HepG2 (cell line): ENCODE data around the gene TSNAXIP1. TPM values are rescaled to one million over a fixed set of nuclear protein-coding genes. Genes with fewer than 3 reads are reported as not detected.

Source experiments
- AFF4 ChIP-seq: sonication (generic); formaldehyde crosslinking; IDR thresholded peaks from 2 replicates; pipeline ENCODE4 v1.4.0; 2020; ENCODE audit warnings: missing genetic modification reagents
- FOXK2 ChIP-seq: fragments of 450-650 bp; IDR thresholded peaks from 2 replicates; pipeline ENCODE4 v1.6.1; 2016
- GZF1 ChIP-seq: sonication (generic); formaldehyde crosslinking; IDR thresholded peaks from 2 replicates; pipeline ENCODE4 v1.5.1; 2020; ENCODE audit warnings: mild to moderate bottlenecking, missing genetic modification reagents
- HNRNPL ChIP-seq: fragments of 200-400 bp; formaldehyde crosslinking; IDR thresholded peaks from 2 replicates; pipeline ENCODE4 v1.6.1; 2017; ENCODE audit warnings: mild to moderate bottlenecking, low read depth, low read length
- ISX ChIP-seq: sonication (generic); formaldehyde crosslinking; conservative IDR thresholded peaks from 2 replicates; pipeline ENCODE4 v1.5.0; 2020; ENCODE audit warnings: missing genetic modification reagents
- MAZ ChIP-seq, 2 experiments: sonication (generic) in 1 of 2; formaldehyde crosslinking in 1 of 2; IDR thresholded peaks; 2 replicates each; pipeline versions ENCODE4 v1.5.0 to v1.6.1; 2012 to 2020; ENCODE audit warnings: low read depth in 2 of 2, mild to moderate bottlenecking in 2 of 2, borderline replicate concordance in 1 of 2, improper control_type of control experiment in 1 of 2, low read length in 1 of 2, missing genetic modification reagents in 1 of 2, moderate library complexity in 1 of 2
- MEF2D ChIP-seq: sonication (generic); formaldehyde crosslinking; IDR thresholded peaks from 2 replicates; pipeline ENCODE4 v1.5.1; 2020; ENCODE audit warnings: mild to moderate bottlenecking, missing genetic modification reagents
- NR0B2 ChIP-seq: sonication (generic); formaldehyde crosslinking; IDR thresholded peaks from 2 replicates; pipeline ENCODE4 v1.4.0; 2020; ENCODE audit warnings: mild to moderate bottlenecking, missing genetic modification reagents
- PCBP1 ChIP-seq: fragments of 200-400 bp; formaldehyde crosslinking; IDR thresholded peaks from 2 replicates; pipeline ENCODE4 v1.6.1; 2017; ENCODE audit warnings: mild to moderate bottlenecking, low read depth, low read length, borderline replicate concordance
- POGZ ChIP-seq: sonication (generic); formaldehyde crosslinking; IDR thresholded peaks from 2 replicates; pipeline ENCODE4 v1.4.0; 2020; ENCODE audit warnings: mild to moderate bottlenecking, missing genetic modification reagents
- SMARCE1 ChIP-seq: fragments of 450-650 bp; IDR thresholded peaks from 2 replicates; pipeline ENCODE4 v1.6.1; 2017; ENCODE audit warnings: borderline replicate concordance
- SP5 ChIP-seq: IDR thresholded peaks from 2 replicates; pipeline ENCODE4 v1.6.1; 2016; ENCODE audit warnings: low read depth, borderline replicate concordance
- ZNF121 ChIP-seq: sonication (generic); formaldehyde crosslinking; IDR thresholded peaks from 2 replicates; pipeline ENCODE4 v1.5.0; 2020; ENCODE audit warnings: mild to moderate bottlenecking, missing genetic modification reagents
- ZNF160 ChIP-seq: sonication (generic); formaldehyde crosslinking; IDR thresholded peaks from 2 replicates; pipeline ENCODE4 v1.8.0; 2022; ENCODE audit warnings: mild to moderate bottlenecking, inconsistent platforms, missing genetic modification reagents
- ZNF18 ChIP-seq: sonication (generic); formaldehyde crosslinking; IDR thresholded peaks from 2 replicates; pipeline ENCODE4 v1.8.0; 2022; ENCODE audit warnings: mild to moderate bottlenecking, missing genetic modification reagents; ENCODE audit not compliant: insufficient replicate concordance
- ZNF230 ChIP-seq: sonication (generic); formaldehyde crosslinking; IDR thresholded peaks from 2 replicates; pipeline ENCODE4 v1.4.0; 2020; ENCODE audit warnings: mild to moderate bottlenecking, missing genetic modification reagents
- ZNF501 ChIP-seq: sonication (generic); formaldehyde crosslinking; IDR thresholded peaks from 2 replicates; pipeline ENCODE4 v1.5.1; 2020; ENCODE audit warnings: mild to moderate bottlenecking, moderate library complexity, missing genetic modification reagents
- ZNF572 ChIP-seq: sonication (generic); formaldehyde crosslinking; IDR thresholded peaks from 2 replicates; pipeline ENCODE4 v1.5.1; 2020; ENCODE audit warnings: mild to moderate bottlenecking, missing genetic modification reagents
- ZNF749 ChIP-seq: sonication (generic); formaldehyde crosslinking; IDR thresholded peaks from 2 replicates; pipeline ENCODE4 v1.8.0; 2022; ENCODE audit warnings: mild to moderate bottlenecking, missing genetic modification reagents, moderate library complexity, borderline replicate concordance
- ZNF800 ChIP-seq: sonication (generic); formaldehyde crosslinking; IDR thresholded peaks from 2 replicates; pipeline ENCODE4 v1.4.0; 2020; ENCODE audit warnings: missing genetic modification reagents
- ZSCAN12 ChIP-seq: sonication (generic); formaldehyde crosslinking; IDR thresholded peaks from 2 replicates; pipeline ENCODE4 v1.9.0; 2021; ENCODE audit warnings: mild to moderate bottlenecking, missing genetic modification reagents
- ZSCAN31 ChIP-seq: sonication (generic); formaldehyde crosslinking; IDR thresholded peaks from 2 replicates; pipeline ENCODE4 v1.5.0; 2020; ENCODE audit warnings: low read depth, mild to moderate bottlenecking, missing genetic modification reagents
- polyA plus RNA-seq, 8 experiments: library from polyadenylated mRNA; depleted of rRNA in 3 of 8; stranded (reverse) in 7 of 8; unstranded in 1 of 8; fragments of >200 nt; fragmentation: Illumina TruSeq in 4 of 8; extraction: Trizol in 4 of 8; gene quantifications; 2 replicates each; pipeline versions ENCODE4 v1.2.1 to v1.2.3, GENCODE V29; 2011 to 2016; ENCODE audit warnings: low read depth in 4 of 8, missing spikeins in 1 of 8, mixed read lengths in 1 of 8; ENCODE audit not compliant: insufficient read depth in 1 of 8
- total RNA-seq, 5 experiments: library from RNA; depleted of rRNA; stranded (reverse); fragments of >200 nt; fragmentation: Illumina TruSeq; extraction: Trizol; gene quantifications; 2 replicates each; pipeline ENCODE4 v1.2.3, GENCODE V29; 2016; ENCODE audit warnings: low read depth in 1 of 5

The TSNAXIP1 gene
- total and polyA plus RNA-seq, 2 of the 13 experiments (the other 11 are each of a cell fraction or from before 2014, with no cell fraction given) = 0.37 to 0.86 TPM

GRCh38 chr16:67805718-67806427 is 816 bp upstream of the TSNAXIP1 start (continued):
- TF ChIP-seq ZNF18 (CRISPR knock-in tag) (no peak), NR0B2 (CRISPR knock-in tag) (0 out of 2 replicates have a peak, but pooled peaks have one; percentile 11), ZNF501 (CRISPR knock-in tag) (no peak), ZNF230 (CRISPR knock-in tag) (no peak; the same call in 1 of the 2 replicates), ZNF572 (CRISPR knock-in tag) (no peak), POGZ (CRISPR knock-in tag) (no peak), ZNF160 (CRISPR knock-in tag) (0 out of 2 replicates have a peak, but pooled peaks have one; percentile 28), AFF4 (CRISPR knock-in tag) (no peak), ZNF800 (CRISPR knock-in tag) (no peak), ZSCAN12 (CRISPR knock-in tag) (no peak), HNRNPL (no peak), MEF2D (no peak), ZNF749 (CRISPR knock-in tag) (no peak), ZNF121 (CRISPR knock-in tag) (no peak), PCBP1 (no peak), ISX (no peak), MAZ (IDR thresholded peaks at IDR 0.05; ENCODE audit: borderline replicate concordance, low read depth, low read length) (no peak), MAZ (CRISPR knock-in tag; IDR thresholded peaks at IDR 0.05; ENCODE audit: low read depth) (no peak), ZSCAN31 (CRISPR knock-in tag) (no peak), SP5 (CRISPR knock-in tag) (no peak), SMARCE1 (no peak), GZF1 (CRISPR knock-in tag) (no peak), FOXK2 (no peak)
